Neural progenitor cell (in vitro differentiated cells): Measurements from ENCODE around the gene OR6V1. TPM values are rescaled to one million over a fixed set of nuclear protein-coding genes. Genes with fewer than 3 reads are reported as not detected.

Experiments
- DNase-seq: peaks from one replicate; pipeline ENCODE4 v3.0.0-alpha.2; 2016; ENCODE audit warnings: low spot score
- H2AFZ ChIP-seq: fragments of 200-600 bp; sonication (generic); replicated peaks from 2 replicates; pipeline ENCODE4 v1.6.1; 2016; ENCODE audit warnings: antibody characterized with exemption
- H3F3A ChIP-seq: fragments of 200-600 bp; sonication (generic); 2 replicates; pipeline ENCODE4 v1.6.1; 2016; ENCODE audit warnings: antibody characterized with exemption, low read depth
- H3K27ac ChIP-seq: fragments of 200-600 bp; sonication (generic); 2 replicates; pipeline ENCODE4 v1.5.1; 2016; ENCODE audit warnings: mild to moderate bottlenecking
- H3K27me3 ChIP-seq: fragments of 200-600 bp; sonication (generic); 2 replicates; pipeline ENCODE4 v1.6.1; 2016; ENCODE audit warnings: mild to moderate bottlenecking, moderate library complexity
- H3K36me3 ChIP-seq: fragments of 200-600 bp; sonication (generic); 2 replicates; pipeline ENCODE4 v1.5.1; 2016
- H3K4me1 ChIP-seq: fragments of 200-600 bp; sonication (generic); 2 replicates; pipeline ENCODE4 v1.6.1; 2016; ENCODE audit warnings: mixed run types
- H3K4me2 ChIP-seq: fragments of 200-600 bp; sonication (generic); 2 replicates; pipeline ENCODE4 v1.6.1; 2016
- H3K4me3 ChIP-seq: fragments of 200-600 bp; sonication (generic); 2 replicates; pipeline ENCODE4 v1.5.1; 2016
- H3K79me2 ChIP-seq: fragments of 200-600 bp; sonication (generic); 2 replicates; pipeline ENCODE4 v1.6.1; 2016; ENCODE audit warnings: low read depth
- H3K9ac ChIP-seq: fragments of 200-600 bp; sonication (generic); 2 replicates; pipeline ENCODE4 v1.6.1; 2016
- H3K9me3 ChIP-seq: fragments of 200-600 bp; sonication (generic); 2 replicates; pipeline ENCODE4 v1.5.1; 2016; ENCODE audit warnings: low read depth
- H4K20me1 ChIP-seq: fragments of 200-600 bp; sonication (generic); 2 replicates; pipeline ENCODE4 v1.6.1; 2016; ENCODE audit warnings: low read depth
- H3K27ac Mint-ChIP-seq: 3 replicates; pipeline ENCODE4 v1.8.0; 2021; ENCODE audit warnings: mixed read lengths
- H3K27me3 Mint-ChIP-seq: 2 replicates; pipeline ENCODE4 v1.8.0; 2022; ENCODE audit warnings: low read depth, mild to moderate bottlenecking, inconsistent platforms, moderate library complexity, mixed read lengths; ENCODE audit not compliant: insufficient read depth
- H3K36me3 Mint-ChIP-seq: 3 replicates; pipeline ENCODE4 v1.8.0; 2021; ENCODE audit warnings: mixed read lengths
- H3K4me1 Mint-ChIP-seq: 3 replicates; pipeline ENCODE4 v1.8.0; 2021; ENCODE audit warnings: mixed read lengths
- H3K4me3 Mint-ChIP-seq: 3 replicates; pipeline ENCODE4 v1.8.0; 2021; ENCODE audit warnings: mild to moderate bottlenecking, moderate library complexity, mixed read lengths
- H3K9me3 Mint-ChIP-seq: 3 replicates; pipeline ENCODE4 v1.8.0; 2020; ENCODE audit warnings: mixed read lengths
- EZH2 ChIP-seq: fragments of 200-600 bp; sonication (generic); IDR thresholded peaks from 2 replicates; pipeline ENCODE4 v1.6.1; 2017; ENCODE audit warnings: antibody characterized with exemption, mild to moderate bottlenecking, moderate library complexity
- EZH2phosphoT487 ChIP-seq: fragments of 200-600 bp; sonication (generic); IDR thresholded peaks from 2 replicates; pipeline ENCODE4 v1.6.1; 2017; ENCODE audit warnings: antibody characterized with exemption
- total RNA-seq: library from RNA; depleted of rRNA; stranded (reverse); fragments of >200 nt; gene quantifications from 2 replicates; pipeline ENCODE4 v1.2.3, GENCODE V29; 2015; ENCODE audit warnings: low replicate concordance
- TF ChIP-seq, protein P1 (sequence below): fragments of 200-600 bp; sonication (generic); IDR thresholded peaks from 2 replicates; pipeline ENCODE4 v1.5.1; 2017; ENCODE audit warnings: antibody characterized with exemption, mild to moderate bottlenecking

OR6V1 gene
- total RNA-seq, 1 donor from 2014 or later, result not detected

DNA sequence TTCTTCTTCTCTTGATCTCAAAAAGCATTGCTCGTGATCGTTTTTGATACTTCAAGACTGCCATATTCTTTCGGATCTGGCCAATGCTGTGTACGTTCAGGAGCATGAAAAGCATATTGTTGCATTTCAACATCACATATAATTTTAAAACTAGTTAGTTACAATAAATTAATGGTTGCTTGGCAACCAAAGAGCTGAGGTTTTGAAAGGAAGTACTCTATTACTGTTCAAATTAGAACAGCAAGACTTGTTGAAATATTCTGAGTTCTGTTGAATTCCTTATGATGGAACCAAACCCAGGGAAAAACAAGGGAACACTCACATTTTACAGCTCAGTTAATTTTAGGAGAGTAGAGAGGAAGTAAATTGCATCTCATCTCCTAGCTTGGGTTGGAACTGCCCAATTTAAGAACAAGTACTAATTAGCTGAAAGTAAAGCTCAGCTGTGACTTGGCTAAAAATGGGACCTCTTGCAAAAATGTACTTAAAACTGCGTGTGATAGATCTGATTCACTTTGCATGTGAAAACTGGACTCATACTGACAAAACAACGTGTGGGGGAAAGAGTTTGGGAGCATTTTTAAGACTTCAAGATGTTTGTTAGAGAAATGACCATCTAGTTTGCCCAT, 46.4 kb upstream of the OR6V1 start:
- H3K27me3 Mint-ChIP-seq, result no peaks in the 10 kb centered on the region

DNA sequence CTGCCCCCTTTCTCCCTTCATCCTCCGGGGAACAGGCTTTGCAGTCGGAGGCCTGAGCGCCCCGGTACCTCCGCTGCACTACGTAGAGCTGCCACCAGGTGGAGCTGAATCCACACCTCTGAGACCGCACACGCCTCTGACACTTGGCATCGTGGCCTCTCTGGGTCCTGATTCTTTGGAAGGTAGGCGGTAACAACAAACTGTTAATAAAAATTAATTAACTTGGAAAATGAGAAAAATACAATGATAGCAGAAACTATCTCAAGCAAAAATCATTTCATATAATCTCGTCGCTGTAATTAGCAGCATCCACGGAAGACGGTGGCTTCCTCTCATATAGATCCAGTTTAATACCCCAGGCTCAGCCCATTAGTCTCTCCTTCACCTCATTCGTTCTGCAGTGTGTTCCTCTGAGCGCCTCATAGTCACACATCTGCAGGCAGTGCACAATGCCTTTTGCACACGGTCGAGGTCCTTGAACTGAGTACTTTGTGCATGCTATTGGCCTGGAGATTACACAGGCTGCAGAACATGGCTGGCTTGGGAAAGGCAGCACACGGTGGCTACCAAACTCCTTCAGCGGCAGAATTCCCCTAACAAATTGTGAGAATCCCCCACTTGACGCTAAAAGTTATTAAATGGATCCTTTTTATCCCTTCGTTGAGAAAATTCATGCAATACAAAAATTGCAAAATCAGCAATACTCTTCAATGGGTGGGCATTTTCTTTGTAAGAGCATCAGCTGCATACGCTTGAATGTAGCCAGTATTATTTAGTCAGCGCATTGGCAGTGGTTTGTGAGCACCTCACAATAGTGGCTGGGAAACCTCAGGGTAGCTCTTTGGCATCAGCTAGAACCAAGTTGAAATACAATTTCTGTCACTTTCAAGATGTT, 43.9 kb upstream of the OR6V1 start:
- no peak overlapping the region for H3K27ac Mint-ChIP-seq
- Histone ChIP-seq H3K27me3 (no peaks in the 10 kb centered on the region), H3K27ac (no peak overlapping the region), H4K20me1 (no peaks in the 10 kb centered on the region), H3K79me2 (no peaks in the 10 kb centered on the region), H3K4me2 (no peak overlapping the region), H3K9me3 (no peaks in the 10 kb centered on the region), H3K4me3 (no peak overlapping the region), H3F3A (no peaks in the 10 kb centered on the region), H2AFZ (no peak overlapping the region), H3K36me3 (no peaks in the 10 kb centered on the region), H3K4me1 (no peaks in the 10 kb centered on the region), H3K9ac (no peak overlapping the region)
- DNase-seq, result peak; percentile 84
- no peaks in the 10 kb centered on the region for H3K27me3 Mint-ChIP-seq
- H3K4me1 Mint-ChIP-seq, result no peaks in the 10 kb centered on the region
- no peak overlapping the region for H3K4me3 Mint-ChIP-seq
- no peaks in the 10 kb centered on the region for H3K36me3 Mint-ChIP-seq
- H3K9me3 Mint-ChIP-seq, result peaks cover 3% of the 10 kb centered on the region
- no peak for TF ChIP-seq EZH2phosphoT487
- no peak for TF ChIP-seq EZH2
- TF ChIP-seq, protein P1, sequence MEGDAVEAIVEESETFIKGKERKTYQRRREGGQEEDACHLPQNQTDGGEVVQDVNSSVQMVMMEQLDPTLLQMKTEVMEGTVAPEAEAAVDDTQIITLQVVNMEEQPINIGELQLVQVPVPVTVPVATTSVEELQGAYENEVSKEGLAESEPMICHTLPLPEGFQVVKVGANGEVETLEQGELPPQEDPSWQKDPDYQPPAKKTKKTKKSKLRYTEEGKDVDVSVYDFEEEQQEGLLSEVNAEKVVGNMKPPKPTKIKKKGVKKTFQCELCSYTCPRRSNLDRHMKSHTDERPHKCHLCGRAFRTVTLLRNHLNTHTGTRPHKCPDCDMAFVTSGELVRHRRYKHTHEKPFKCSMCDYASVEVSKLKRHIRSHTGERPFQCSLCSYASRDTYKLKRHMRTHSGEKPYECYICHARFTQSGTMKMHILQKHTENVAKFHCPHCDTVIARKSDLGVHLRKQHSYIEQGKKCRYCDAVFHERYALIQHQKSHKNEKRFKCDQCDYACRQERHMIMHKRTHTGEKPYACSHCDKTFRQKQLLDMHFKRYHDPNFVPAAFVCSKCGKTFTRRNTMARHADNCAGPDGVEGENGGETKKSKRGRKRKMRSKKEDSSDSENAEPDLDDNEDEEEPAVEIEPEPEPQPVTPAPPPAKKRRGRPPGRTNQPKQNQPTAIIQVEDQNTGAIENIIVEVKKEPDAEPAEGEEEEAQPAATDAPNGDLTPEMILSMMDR, result peak; percentile 94

More for the DNA sequence above, 46.4 kb upstream of the OR6V1 start:
- H3K9ac ChIP-seq, result no peak overlapping the region
- no peak for TF ChIP-seq EZH2phosphoT487
- TF ChIP-seq, protein P1, result no peak
- TF ChIP-seq EZH2, result no peak
- H3F3A ChIP-seq, result no peaks in the 10 kb centered on the region
- no peaks in the 10 kb centered on the region for H3K27me3 ChIP-seq
- no peak for DNase-seq
- Mint-ChIP-seq H3K27ac (no peak overlapping the region), H3K36me3 (no peaks in the 10 kb centered on the region), H3K9me3 (peaks cover 3% of the 10 kb centered on the region), H3K4me1 (no peaks in the 10 kb centered on the region), H3K4me3 (no peak overlapping the region)
- no peak overlapping the region for H3K27ac ChIP-seq
- H3K4me3 ChIP-seq, result no peak overlapping the region
- no peaks in the 10 kb centered on the region for H3K4me1 ChIP-seq
- H3K4me2 ChIP-seq, result no peak overlapping the region
- H4K20me1 ChIP-seq, result no peaks in the 10 kb centered on the region
- no peaks in the 10 kb centered on the region for H3K79me2 ChIP-seq
- no peaks in the 10 kb centered on the region for H3K36me3 ChIP-seq
- H2AFZ ChIP-seq, result no peak overlapping the region
- no peaks in the 10 kb centered on the region for H3K9me3 ChIP-seq

DNA sequence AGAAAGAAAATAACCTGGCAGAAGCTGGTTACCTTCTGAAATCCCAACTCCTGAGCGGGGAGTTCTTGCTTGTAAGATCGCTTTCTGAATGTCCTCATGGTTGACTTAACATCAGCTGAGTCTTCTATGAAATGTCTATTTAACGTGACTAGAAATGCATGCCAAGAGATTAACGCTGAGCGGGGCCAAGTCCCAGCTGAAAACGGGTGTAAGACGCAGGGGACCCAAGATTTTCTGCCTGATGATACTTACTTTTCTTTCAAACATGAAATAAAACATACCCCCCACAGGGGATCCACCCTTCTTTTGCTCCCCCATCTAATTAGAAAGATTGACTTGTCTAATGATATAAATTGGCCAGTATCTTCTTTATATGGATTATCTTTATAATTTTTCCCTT, 40.1 kb upstream of the OR6V1 start:
- H3K36me3 Mint-ChIP-seq, result no peaks in the 10 kb centered on the region
- Histone ChIP-seq H3K36me3 (no peaks in the 10 kb centered on the region), H3K79me2 (no peaks in the 10 kb centered on the region), H4K20me1 (no peaks in the 10 kb centered on the region), H2AFZ (no peak overlapping the region), H3K27ac (no peak overlapping the region), H3K4me3 (no peak overlapping the region), H3K9ac (no peak overlapping the region), H3K4me2 (no peak overlapping the region), H3K27me3 (no peaks in the 10 kb centered on the region), H3K9me3 (no peaks in the 10 kb centered on the region), H3K4me1 (no peaks in the 10 kb centered on the region), H3F3A (no peaks in the 10 kb centered on the region)
- no peak for TF ChIP-seq EZH2
- TF ChIP-seq, protein P1, result no peak
- no peak for TF ChIP-seq EZH2phosphoT487
- no peaks in the 10 kb centered on the region for H3K4me1 Mint-ChIP-seq
- H3K27me3 Mint-ChIP-seq, result peaks cover 2% of the 10 kb centered on the region
- no peak for DNase-seq
- no peak overlapping the region for H3K27ac Mint-ChIP-seq
- H3K4me3 Mint-ChIP-seq, result no peak overlapping the region
- H3K9me3 Mint-ChIP-seq, result no peaks in the 10 kb centered on the region
